GM18502 (cell line): Measurements from ENCODE around the gene ARHGAP15.
A peak's percentile ranks its signal among the peaks of the same experiment; 100 is the strongest.
"Not testable (repeated sequence)": the region's sequence is repeated elsewhere in the genome, so short reads cannot be mapped to it uniquely, and the experiment has no call there.

Experiments
- ATAC-seq: cut with Tn5 transposase; IDR thresholded peaks from one replicate; pipeline ENCODE4 v1.9.1; 2021; ENCODE audit warnings: mild to moderate bottlenecking; ENCODE audit not compliant: unreplicated experiment, poor library complexity

The ARHGAP15 gene

DNA sequence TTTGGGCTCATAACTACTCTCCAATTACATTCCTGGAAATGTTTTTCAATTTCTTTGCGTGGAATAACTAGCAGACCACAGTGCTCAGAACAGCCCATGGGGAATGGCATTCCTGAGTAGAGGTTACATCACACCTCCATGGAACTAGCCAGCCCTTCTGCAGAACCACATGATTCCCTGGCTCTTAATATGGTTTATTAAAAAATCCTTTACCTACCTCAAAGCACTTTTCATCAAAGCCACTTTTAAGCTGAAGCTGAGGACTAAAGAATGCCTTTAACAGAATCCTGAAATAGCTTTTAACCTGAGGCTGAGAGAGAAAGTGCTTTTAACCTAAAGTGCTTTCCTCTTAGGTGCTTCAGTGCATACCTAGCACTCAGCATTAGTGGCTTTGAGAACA is 376.3 kb downstream of the ARHGAP15 start:
- no peak for ATAC-seq

DNA sequence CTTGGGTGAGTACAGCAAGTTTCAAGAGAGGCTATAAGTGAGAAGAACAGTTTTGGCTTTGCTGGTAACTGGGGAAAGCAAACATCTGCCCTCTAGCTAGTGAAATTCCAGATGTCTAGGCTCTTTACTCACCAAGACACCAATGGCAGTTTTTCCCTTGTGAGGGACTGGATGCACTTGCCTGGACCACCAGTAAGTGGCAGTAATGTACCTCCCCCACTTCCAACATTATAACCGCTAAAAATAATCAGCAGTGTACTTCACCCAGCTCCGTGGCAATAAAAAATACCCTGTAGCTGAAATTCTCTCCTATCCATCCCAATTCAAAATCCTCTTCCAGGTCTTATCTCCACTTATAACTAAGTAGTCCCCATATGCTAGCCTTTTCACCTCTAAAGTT is 383.9 kb downstream of the ARHGAP15 start:
- peak; percentile 86 for ATAC-seq

GRCh38 chr2:143514413-143514812 is 385.2 kb downstream of the ARHGAP15 start:
- no peak for ATAC-seq

GRCh38 chr2:143515318-143515717 is 386.1 kb downstream of the ARHGAP15 start:
- ATAC-seq: no peak

GRCh38 chr2:143519521-143519920 is 390.3 kb downstream of the ARHGAP15 start:
- ATAC-seq: no peak

- ATAC-seq: no peak
Observed at GRCh38 chr2:143521396-143521795, 392.2 kb downstream of the ARHGAP15 start.

DNA sequence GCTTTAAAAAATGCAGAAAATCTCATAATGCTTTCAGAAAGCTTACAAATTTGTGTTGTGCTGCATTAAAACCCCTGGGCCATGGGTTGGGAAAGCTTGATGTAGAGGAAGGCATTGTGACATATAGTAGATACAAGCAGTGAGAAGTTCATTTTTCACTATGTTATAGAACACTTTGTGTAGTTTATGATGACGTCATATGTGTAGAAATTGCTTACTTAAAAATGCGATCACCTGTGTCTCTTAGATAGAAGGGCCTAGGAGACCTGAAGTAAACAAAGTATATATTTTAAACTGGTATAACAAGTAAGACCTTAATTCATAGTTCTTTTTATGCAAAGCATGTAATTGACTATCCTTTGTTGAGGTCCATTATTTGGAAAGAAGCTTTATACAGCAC is 393.5 kb downstream of the ARHGAP15 start:
- no peak for ATAC-seq

GRCh38 chr2:143524119-143524553 is 394.9 kb downstream of the ARHGAP15 start:
- no peak for ATAC-seq

DNA sequence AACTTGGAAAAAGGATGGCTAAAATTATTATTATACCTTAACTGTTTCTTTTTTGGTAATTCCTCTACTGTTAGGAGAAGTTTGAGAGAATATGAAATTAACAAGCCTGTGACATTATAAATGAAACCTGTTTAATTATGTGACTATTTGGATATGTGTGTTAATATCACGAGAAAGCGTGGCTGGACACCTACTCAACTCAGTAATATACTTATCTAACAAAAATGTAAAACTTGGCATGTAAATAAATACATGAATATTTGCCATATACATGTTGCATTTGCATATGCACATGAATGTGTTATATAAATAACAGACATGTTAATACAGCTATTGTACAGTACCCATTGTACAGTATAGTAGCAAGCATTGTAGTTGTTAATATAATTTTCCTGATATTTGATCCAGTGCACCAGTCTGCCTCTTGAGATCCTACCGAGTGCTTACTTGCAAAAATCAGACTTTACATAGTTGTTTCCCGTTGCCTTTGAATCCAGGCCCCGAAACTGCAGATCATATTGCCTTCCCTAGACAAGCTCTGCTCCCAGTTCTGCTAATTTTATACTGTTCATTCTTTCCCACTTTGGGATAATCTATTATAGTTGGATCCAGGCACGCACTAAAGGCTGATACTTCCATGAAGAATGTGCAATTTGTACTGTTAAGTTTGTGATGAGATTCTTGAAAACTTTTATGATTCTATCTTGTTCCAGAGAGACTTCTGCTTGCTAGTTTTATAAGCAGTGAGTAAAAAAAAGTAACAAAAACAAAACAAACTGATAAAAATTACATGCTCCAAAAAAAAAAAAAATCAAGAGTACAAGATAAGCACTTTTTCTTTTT is 395.6 kb downstream of the ARHGAP15 start:
- ATAC-seq: no peak

- no peak for ATAC-seq
Observed at GRCh38 chr2:143525402-143525860, 396.2 kb downstream of the ARHGAP15 start.

DNA sequence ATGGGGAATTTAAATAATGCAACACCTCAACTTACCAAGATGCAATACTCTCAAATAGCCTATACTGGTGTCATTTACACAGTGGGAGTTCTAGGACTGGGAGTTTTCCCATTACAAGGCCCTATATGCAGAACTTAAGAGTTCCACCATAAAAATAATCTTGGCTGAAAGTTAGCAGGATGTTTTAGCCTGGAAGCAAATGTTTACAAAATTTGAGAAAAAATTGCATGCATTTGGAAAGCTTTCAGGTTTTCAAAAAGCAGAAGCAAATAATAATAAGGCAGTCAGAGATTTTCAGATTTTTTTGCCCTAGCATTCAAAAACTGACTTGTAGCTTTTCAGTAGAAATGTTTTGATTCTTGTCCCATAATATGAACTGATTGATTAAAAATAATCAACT is 397.3 kb downstream of the ARHGAP15 start:
- no peak for ATAC-seq

GRCh38 chr2:143528021-143528420 is 398.8 kb downstream of the ARHGAP15 start:
- no peak for ATAC-seq

GRCh38 chr2:143529118-143529720 is 400.0 kb downstream of the ARHGAP15 start:
- no peak for ATAC-seq

DNA sequence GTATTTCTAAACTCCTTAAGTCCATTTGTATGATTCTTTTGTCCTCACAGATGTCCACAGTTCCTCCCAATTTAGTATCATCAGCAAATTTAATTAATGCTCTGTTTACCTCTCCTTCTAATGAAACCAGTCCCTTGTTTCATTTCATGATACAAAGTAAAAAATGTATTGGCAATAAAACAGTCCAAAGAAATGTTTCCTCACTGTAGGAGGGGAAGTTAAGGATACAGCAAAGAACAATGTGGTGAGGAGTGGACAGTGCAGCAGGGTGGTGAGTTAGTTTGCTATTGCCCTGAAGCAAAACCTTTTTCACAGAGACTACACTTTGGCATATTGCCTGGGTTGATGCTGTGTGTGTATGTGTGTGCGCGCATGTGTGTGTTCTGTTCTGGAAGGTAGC is 401.5 kb downstream of the ARHGAP15 start:
- no peak for ATAC-seq

- no peak for ATAC-seq
Observed at GRCh38 chr2:143532061-143532460, 402.8 kb downstream of the ARHGAP15 start.

DNA sequence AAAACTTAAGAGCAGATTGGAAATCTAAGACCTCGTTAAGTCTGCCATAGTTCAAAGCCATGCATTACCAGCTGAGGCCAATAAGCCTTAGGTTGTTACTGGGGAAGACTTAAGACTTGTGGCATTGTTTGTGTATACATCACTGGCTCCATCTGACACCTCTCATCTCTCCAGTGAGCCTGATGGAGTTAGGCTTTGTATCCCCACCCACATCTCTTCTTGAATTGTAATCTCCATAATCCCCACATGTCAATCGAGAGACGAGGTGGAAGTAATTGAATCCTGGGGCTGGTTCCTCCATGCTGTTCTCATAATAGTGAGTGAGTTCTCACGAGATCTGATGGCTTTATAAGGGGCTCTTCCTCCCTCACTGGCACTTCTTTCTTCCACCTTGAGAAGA is 404.6 kb downstream of the ARHGAP15 start:
- ATAC-seq: no peak

GRCh38 chr2:143535802-143536201 is 406.6 kb downstream of the ARHGAP15 start:
- ATAC-seq: no peak

DNA sequence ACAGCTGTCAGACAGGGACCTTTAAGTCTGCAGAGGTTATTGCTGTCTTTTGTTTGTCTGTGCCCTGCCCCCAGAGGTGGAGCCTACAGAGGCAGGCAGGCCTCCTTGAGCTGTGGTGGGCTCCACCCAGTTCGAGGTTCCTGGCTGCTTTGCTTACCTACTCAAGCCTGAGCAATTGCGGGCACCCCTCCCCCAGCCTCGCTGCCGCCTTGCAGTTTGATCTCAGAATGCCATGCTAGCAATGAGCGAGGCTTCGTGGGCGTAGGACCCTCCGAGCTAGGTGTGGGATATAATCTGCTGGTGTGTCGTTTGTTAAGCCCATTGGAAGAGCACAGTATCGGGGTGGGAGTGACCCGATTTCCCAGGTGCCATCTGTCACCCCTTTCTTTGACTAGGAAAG is 412.7 kb downstream of the ARHGAP15 start:
- not testable (repeated sequence) for ATAC-seq

DNA sequence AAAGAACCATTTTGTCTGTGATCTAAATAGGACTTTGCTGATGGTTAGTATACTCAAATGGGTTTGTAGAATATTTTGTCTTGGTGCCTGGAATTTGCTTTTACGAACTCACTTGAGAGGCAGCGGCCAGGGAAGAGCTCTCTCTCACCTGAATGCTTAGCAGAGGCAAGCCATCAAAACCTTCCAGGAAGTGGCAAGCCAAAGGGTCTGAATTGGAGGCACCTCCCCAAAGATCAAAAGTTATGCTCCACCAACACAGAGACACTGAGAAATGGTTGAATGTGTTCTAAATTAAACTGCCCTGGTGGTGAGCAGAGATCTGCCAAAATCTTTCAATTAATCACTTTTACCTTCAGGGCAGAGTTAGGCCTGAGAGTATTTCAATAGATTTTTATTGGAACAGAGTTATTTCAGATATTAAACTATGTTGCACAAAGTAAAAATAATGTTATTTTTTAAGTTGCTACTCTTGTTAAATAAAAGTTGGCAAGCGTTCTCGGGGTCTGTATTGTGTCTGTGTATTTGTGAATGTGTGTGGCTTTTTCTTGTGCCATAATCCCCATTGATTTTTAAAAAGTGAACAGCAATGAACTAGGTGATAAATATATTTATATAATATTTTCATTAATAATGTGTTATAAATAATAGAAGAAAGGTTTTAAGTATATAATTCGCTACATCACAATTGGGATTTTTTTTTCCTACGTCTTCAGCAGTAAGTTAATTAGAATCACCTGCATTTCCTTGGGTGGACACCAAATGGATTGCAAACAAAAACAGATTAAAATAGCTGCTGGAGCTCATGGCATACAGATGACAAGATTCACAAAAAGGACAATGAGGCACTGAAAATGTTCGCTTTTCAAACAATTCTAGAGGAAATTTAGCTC is 416.1 kb downstream of the ARHGAP15 start:
- no peak for ATAC-seq

GRCh38 chr2:143545949-143546255 is 416.7 kb downstream of the ARHGAP15 start:
- no peak for ATAC-seq

- ATAC-seq: no peak
Observed at GRCh38 chr2:143548032-143548431, 418.8 kb downstream of the ARHGAP15 start.
